COR-L47 (cell line): Measurements from ENCODE around the gene PCDHA1.

ENCODE experiments used
- DNase-seq: peaks from one replicate; lab custom pipeline; 2025; lab: John Stamatoyannopoulos, UW

PCDHA1 gene

DNA sequence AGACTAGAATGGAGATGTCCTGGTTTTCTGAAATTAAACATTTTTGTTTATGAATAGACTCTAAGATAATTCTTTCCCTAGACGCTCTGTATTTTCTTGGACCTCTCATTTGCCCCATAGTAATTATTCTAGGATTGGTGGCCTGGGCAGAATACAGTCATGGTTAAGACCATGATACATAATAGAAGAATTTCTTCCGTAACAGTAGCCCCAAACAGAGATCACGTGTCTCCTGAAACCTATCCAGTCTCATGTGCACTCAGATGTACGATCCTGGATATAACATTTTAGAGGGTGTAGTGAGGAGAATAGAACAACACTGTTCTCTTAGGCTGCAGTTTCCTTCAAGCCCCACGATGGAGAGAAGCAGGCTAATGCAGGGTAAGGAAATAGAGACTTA, 202.7 kb downstream of the PCDHA1 start:
- DNase-seq = no peak

DNA sequence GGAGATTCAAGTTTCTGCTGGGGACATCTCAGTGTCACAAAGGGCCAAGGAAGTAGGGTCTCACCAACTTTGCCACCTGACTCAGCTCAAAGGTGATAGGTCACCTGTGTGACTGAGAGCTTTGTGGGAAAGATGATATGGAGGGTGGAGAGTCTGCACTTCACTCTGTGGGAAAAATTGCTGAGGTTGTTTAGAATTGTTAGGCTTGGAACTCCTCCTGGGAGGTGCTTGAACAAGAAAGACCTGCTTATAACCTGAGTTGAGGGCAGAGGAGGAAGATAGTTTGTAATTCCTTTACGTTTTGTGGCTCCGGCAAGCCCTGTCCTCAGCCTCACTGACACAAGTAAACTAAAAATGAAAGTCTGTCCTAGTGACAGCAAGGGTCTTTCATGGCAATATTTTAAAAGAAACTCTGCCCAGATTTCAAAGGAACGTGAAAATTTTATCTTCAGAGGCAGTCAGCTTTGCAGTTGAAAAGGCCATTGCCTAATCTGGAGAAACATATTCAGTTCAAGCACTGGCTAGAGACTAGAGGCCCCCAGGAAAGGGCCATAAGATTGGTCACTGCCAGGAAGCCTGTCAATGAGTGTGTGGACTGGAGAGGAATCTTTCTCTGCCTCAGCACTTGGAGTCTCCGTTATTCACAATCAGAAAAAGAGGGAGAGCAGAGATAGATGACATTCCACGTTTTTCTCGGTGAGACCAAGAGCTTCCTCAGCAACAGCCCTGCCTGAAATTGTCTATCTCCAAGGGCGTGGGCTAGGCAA, 203.5 kb downstream of the PCDHA1 start:
- no peak for DNase-seq

DNA sequence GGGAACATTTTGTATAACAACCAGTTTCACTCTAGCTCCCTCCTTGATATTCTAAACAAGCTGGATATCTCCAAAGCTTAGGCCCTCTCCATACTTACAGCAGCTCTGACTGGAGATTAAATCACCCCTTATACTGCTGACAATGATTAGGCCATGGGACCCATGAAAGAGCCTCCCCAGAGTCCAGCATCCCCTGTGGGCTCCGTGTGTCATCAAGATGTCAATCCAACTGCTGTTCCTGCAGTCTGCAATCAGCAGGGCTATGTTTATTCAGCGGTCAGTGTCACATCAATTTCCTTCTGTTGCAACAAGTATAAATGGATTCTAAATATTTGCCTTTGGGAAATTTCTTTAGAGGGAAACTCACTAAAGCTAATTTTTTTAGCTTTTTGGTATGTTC, 206.9 kb downstream of the PCDHA1 start:
- no peak for DNase-seq

DNA sequence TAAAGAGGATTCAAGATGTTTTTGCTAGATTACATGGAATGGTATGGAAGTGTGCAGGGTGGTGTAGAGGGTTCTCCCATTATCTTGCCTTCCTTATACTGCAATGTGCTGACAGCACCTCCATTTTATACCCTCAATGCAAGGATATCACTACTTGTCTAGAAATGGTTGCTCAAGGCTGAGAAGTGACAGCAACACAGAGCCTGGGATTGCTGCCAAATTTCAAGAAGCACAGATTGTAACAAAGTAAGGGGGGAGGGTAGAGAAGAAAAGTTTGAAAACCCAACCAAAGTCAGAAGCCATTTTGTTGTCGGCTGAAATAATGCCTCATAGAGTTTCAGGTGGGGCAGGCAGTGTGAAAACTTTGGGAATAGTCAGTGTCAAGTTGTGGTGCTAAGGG, 210.1 kb downstream of the PCDHA1 start:
- DNase-seq = no peak

GRCh38 chr5:140998921-140999410, 213.0 kb downstream of the PCDHA1 start:
- DNase-seq = no peak

- peak; percentile 10 for DNase-seq
Measured at GRCh38 chr5:141001446-141001843, 215.5 kb downstream of the PCDHA1 start.

DNA sequence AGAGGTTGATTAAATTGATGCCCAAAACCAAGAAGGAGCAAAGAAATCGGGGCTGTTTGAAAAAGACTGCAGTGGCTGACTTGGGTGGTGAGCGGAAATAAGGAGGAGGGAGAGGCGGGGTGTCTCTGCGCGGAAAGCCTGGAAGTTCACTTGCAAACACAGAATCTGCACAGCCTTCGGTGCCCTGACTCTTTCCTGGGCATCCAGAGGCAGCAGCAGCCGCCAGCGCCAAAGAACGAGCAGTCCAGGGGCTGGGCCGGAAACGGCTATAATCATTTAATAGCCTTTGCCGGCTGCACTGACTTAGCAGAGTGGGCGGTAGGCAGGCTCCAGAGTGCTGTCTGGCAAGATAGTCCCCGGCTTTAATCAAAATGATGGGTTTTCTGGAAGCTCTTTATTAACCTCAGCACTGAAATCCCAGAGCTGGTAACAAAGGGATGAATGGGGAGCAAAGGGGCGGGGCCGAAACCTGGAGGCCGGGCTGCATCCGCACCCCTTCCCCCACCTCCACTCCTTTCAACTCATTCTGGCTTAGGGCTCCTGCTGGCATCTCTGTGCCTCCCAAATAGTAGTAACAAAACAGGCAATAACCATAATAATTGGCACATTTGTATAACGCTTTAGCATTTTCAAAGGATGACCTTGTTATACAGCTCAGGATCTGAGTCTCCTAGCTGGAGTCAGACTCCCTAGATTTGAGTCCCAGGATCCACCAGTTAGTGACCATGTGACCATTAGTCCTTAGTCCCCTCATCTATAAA, 216.1 kb downstream of the PCDHA1 start:
- DNase-seq = peak; percentile 65

GRCh38 chr5:141002605-141002965, 216.6 kb downstream of the PCDHA1 start:
- no peak for DNase-seq

DNA sequence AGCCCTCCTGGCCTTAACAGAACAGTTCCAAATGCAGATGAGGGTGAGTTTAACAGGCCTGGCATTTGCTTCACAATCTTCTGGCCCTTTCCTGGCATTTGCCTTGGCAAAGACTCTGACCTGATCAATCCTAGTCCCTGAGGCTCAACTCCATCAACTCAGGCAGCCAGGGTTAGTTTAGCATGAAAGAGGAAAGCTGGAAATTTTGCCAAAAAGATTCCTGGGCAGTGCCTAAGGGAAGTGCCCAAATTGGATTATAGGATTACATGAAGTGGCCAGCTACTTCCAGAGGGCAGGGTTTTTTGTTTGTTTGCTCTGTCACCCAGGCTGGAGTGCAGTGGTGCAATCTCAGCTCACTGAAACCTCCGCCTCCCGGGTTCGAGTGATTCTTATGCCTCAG, 217.1 kb downstream of the PCDHA1 start:
- no peak for DNase-seq

- peak; percentile 69 for DNase-seq
Measured at GRCh38 chr5:141003791-141004611, 218.1 kb downstream of the PCDHA1 start.

DNA sequence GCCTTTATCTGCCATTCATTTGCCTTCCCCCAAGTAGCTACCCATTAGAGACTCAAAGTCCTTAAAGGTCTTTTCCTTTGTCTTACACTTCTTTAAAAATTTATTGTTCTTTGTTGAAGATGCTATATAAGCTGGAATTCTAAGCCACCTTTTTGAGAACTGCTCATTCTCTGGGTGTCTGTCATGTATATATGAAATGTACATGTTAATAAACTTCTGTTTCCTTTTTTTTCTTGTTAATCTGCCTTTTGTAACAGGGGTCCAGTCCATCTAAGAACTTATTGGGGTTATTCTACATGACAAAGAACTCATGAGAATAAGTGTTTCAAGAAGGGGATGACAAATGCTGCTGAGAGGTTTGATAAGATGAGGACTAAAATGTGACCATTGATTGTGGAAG, 221.9 kb downstream of the PCDHA1 start:
- DNase-seq = no peak

DNA sequence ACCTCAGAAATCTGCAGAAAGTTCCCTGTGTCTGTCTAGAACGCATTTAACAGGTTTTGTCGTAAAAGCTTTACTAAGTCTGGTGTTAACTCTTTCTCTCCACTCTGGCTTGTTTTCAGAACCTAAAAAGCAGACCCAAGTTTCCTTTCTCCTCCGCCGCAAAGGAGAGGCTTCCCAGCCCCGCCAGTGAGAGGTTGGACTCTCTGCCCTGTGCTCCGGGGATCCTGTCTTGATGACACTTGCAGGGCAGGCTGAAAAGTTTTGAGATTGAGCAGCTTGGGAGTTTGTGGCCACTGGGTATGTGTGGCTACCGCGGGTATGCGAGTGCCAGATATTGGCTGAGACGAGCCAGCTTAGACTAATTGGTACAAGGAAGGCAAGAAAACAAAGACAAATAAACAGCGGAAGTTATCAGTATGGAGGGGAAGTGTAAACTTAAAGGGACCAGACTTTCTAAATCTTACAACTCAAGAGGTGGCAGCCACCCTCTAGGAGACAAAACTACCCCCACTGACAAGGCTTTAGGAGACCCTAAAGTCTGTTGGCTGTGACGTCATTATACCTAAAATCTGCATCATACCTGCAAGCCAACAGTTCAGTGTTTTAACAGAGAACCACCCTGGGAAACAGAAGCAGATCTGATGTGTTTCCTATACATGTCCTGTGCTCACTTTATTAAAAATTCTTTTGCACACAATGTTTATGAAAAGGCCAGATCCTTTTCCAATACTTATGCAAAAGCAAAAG, 224.3 kb downstream of the PCDHA1 start:
- DNase-seq = no peak

- no peak for DNase-seq
Measured at GRCh38 chr5:141017943-141018342, 232.0 kb downstream of the PCDHA1 start.

DNA sequence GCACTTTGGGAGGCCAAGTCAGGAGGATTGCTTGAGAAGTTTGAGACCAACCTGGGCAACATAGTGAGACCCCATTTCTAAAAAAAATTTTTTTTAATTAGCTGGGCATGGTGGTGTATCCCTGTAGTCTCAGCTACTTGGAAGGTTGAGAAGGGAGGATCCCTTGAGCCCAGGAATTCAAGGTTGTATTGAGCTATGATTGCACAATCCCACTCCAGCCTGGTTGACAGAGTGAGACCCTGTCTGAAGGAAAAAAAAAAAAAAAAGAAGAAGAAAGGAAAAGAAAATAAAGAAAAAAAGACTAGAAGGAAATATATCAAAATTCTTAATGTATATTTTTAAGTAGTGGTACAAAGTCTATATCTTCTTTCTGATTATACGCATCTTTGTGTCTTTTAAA, 236.4 kb downstream of the PCDHA1 start:
- no peak for DNase-seq

- DNase-seq = no peak
Measured at GRCh38 chr5:141031006-141031405, 245.1 kb downstream of the PCDHA1 start.

DNA sequence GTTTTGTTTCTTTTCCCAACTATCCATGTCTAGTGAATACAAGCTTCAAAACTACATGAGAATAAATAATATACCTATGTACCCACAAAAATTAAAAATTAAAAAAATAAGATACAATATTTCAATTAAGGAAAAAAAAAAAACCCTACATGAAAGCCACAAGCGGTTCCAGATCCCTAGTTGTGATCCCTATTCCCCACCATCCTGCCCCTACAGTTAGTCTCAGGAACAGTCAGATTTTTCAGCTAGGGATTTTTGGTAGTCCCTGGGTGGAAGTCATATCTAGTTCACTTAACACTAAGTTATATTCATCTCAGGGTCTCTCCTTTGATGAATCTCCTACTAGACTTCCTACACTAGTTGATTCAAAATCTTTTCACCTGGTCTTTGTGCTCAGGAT, 246.7 kb downstream of the PCDHA1 start:
- no peak for DNase-seq

DNA sequence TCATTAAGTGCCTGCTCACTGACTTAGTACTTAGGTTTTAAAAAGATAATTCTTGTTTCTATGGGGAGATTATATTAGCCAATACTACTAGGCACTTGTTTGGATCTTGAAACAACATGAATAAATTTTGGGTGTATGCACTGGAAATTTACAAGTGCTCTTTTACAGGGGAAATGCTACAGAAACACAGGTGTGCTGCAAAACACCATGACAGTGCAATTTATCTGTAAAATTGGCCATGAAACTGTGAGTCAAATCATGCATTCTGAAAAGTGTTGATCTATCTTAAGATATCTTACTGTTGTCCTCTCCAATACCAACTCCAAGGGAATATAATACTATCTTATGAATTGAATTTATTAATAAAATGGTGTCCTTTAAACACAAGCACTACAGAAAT, 253.1 kb downstream of the PCDHA1 start:
- DNase-seq = no peak

- DNase-seq = peak; percentile 67
Measured at GRCh38 chr5:141039517-141039916, 253.6 kb downstream of the PCDHA1 start.

GRCh38 chr5:141040093-141040770, 254.3 kb downstream of the PCDHA1 start:
- DNase-seq = peak; percentile 84

DNA sequence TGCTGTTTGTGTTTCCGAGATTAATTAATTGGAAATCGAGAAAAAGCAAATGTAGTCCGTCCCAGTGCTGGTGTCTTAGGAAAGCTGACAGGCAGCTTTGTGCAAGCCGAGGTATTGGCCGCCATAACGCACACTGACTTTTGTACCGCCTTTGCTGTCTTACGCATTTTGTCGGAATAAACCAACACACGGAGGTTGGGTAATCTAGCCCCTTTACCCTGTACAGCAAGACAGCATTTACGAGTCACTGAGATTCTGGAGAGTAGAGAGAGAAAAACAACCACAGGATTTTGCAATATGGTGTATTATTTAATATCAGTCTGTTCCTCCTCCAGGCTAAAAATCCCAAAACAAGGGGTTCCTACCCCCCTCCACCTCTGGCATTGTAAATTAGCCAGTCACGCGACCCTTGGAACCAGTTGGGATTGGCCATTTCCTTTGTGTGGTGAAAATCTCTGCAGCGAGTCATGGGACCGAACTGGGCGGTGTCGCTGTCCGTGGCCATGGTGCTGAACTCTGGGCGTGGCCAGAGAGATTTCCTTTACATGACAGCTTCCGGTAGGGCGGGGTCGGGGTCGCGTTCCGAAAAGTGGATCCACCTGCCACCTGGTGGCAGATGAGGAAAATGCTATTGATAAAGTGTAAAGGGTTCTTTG, 255.0 kb downstream of the PCDHA1 start:
- DNase-seq = peak; percentile 95

- no peak for DNase-seq
Measured at GRCh38 chr5:141041427-141041785, 255.5 kb downstream of the PCDHA1 start.
